ENCODE results near the gene RGS14.
"Not testable (repeated sequence)": the region's sequence is repeated elsewhere in the genome, so short reads cannot be mapped to it uniquely, and the experiment has no call there.

RGS14 gene

GRCh38 chr5:177328545-177329231 lies 29.0 kb upstream of the RGS14 start:
- no peak for DNase-seq

- no peak for DNase-seq
Observed at GRCh38 chr5:177329883-177330282, 27.8 kb upstream of the RGS14 start.

GRCh38 chr5:177330991-177331842 lies 26.5 kb upstream of the RGS14 start:
- DNase-seq: no peak

GRCh38 chr5:177332031-177332895 lies 25.5 kb upstream of the RGS14 start:
- DNase-seq: no peak

- no peak for DNase-seq
Observed at GRCh38 chr5:177332896-177333260, 24.8 kb upstream of the RGS14 start.

GRCh38 chr5:177333420-177334154 lies 24.1 kb upstream of the RGS14 start:
- no peak for DNase-seq

GRCh38 chr5:177334155-177334551 lies 23.6 kb upstream of the RGS14 start:
- DNase-seq: no peak

- no peak for DNase-seq
Observed at GRCh38 chr5:177334781-177335700, 22.7 kb upstream of the RGS14 start.

GRCh38 chr5:177335701-177336065 lies 22.0 kb upstream of the RGS14 start:
- no peak for DNase-seq

- DNase-seq: no peak
Observed at GRCh38 chr5:177336112-177336511, 21.6 kb upstream of the RGS14 start.

- no peak for DNase-seq
Observed at GRCh38 chr5:177336603-177337494, 20.9 kb upstream of the RGS14 start.

- no peak for DNase-seq
Observed at GRCh38 chr5:177338251-177339106, 19.2 kb upstream of the RGS14 start.

GRCh38 chr5:177339107-177339638 lies 18.6 kb upstream of the RGS14 start:
- DNase-seq: no peak

- not testable (repeated sequence) for DNase-seq
Observed at GRCh38 chr5:177343000-177343399, 14.7 kb upstream of the RGS14 start.

GRCh38 chr5:177343777-177344176 lies 13.9 kb upstream of the RGS14 start:
- DNase-seq: no peak

GRCh38 chr5:177344891-177345290 lies 12.8 kb upstream of the RGS14 start:
- no peak for DNase-seq

GRCh38 chr5:177346820-177347219 lies 10.9 kb upstream of the RGS14 start:
- DNase-seq: no peak

GRCh38 chr5:177347699-177348098 lies 10.0 kb upstream of the RGS14 start:
- no peak for DNase-seq

- DNase-seq: no peak
Observed at GRCh38 chr5:177349362-177349647, 8.4 kb upstream of the RGS14 start.
